ENCODE data around the gene ADAP1.
A peak's percentile ranks its signal among the peaks of the same experiment; 100 is the strongest.
"Not testable (repeated sequence)": the region's sequence is repeated elsewhere in the genome, so short reads cannot be mapped to it uniquely, and the experiment has no call there.

Gene ADAP1

GRCh38 chr7:954330-955238 is at the start of gene ADAP1:
Gene ADAP1 (minus strand): TSS chr7:954680. CDS start chr7:954477, 203 bp downstream.
- peak; percentile 27 for DNase-seq (ENCODE audit: low spot score)

GRCh38 chr7:1002445-1002844 is 48.0 kb upstream of the ADAP1 start:
- not testable (repeated sequence) for DNase-seq (ENCODE audit: low spot score)

GRCh38 chr7:1002026-1002425 is 47.5 kb upstream of the ADAP1 start:
- DNase-seq (ENCODE audit: low spot score) = not testable (repeated sequence)

- not testable (repeated sequence) for DNase-seq (ENCODE audit: low spot score)
Measured at GRCh38 chr7:1001069-1001770, 46.7 kb upstream of the ADAP1 start.

GRCh38 chr7:999941-1000935 is 45.8 kb upstream of the ADAP1 start:
- DNase-seq (ENCODE audit: low spot score) = no peak

GRCh38 chr7:999149-999879 is 44.8 kb upstream of the ADAP1 start:
- DNase-seq (ENCODE audit: low spot score) = no peak

GRCh38 chr7:997404-998395 is 43.2 kb upstream of the ADAP1 start:
- DNase-seq (ENCODE audit: low spot score) = no peak

GRCh38 chr7:996079-996872 is 41.8 kb upstream of the ADAP1 start:
- DNase-seq (ENCODE audit: low spot score) = no peak

GRCh38 chr7:995571-995970 is 41.1 kb upstream of the ADAP1 start:
- DNase-seq (ENCODE audit: low spot score) = no peak

- no peak for DNase-seq (ENCODE audit: low spot score)
Measured at GRCh38 chr7:994592-995308, 40.3 kb upstream of the ADAP1 start.

GRCh38 chr7:992709-993607 is 38.5 kb upstream of the ADAP1 start:
- DNase-seq (ENCODE audit: low spot score) = peak; percentile 91

GRCh38 chr7:991729-992656 is 37.5 kb upstream of the ADAP1 start:
- DNase-seq (ENCODE audit: low spot score) = no peak

- DNase-seq (ENCODE audit: low spot score) = no peak
Measured at GRCh38 chr7:990933-991728, 36.7 kb upstream of the ADAP1 start.

- no peak for DNase-seq (ENCODE audit: low spot score)
Measured at GRCh38 chr7:990352-990932, 36.0 kb upstream of the ADAP1 start.

- no peak for DNase-seq (ENCODE audit: low spot score)
Measured at GRCh38 chr7:988963-989529, 34.6 kb upstream of the ADAP1 start.
